GF-D8 (cell line): Measurements from ENCODE around the gene RHBDF2.

Experiments used
- DNase-seq: peaks from one replicate; lab custom pipeline; 2025; lab: John Stamatoyannopoulos, UW

Gene RHBDF2

DNA sequence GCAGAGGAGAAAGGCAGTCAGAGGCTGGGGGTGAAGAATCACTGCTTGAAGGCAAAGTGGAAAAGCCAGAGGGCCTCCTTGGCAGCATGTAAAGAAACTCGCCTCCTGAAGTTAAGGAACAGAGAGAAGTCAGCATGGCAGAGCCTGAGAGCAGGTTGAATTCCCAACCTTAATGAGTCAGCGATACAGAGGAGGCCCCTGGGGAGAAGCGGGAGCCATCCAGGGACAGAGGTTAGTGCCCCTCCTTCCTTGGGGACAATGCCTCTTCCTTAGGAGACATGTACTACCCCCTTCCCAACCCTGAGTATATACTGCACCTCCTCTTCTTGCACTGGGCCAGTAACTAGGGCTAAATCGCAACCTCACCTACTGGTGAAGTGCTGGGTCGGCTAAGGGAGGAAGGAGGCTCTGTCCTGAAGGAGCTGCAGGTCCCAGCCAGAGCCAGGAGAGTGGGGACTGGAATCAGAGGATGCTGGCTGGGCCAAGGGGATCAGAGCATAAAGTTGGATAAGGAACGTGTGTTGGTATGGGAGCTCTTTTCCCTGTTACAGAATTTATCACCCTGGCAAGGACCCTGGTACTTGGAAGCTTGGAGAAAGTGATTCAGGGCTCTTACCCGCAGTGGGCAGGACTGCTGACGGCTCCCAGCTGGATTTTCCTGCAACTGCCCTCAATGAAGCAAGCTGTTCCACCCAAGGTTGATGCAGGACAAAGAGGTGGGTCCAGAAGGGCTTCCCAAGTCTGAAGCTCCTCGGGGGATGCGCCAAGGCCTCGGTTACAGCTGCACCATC, 39.3 kb downstream of the RHBDF2 start:
- DNase-seq = no peak

DNA sequence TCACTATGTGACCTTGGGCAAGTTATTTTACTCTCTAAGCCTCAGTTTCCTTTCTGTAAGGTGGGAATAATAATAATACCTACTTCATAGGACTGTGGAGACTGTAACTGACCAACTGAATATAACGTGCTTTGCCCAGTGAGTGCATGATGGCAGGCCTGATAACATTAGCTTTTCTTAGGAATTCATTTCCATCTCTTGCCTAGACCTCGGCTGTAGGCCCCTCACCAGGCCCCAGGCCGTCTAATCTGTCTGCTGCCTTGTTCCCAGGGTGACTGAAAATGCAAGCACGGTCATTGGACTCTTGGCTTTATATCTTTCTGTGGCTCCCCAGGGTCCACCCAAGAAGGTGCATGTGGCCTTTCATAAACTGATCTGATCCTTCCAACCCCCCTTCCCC, 41.5 kb downstream of the RHBDF2 start:
- DNase-seq = no peak

DNA sequence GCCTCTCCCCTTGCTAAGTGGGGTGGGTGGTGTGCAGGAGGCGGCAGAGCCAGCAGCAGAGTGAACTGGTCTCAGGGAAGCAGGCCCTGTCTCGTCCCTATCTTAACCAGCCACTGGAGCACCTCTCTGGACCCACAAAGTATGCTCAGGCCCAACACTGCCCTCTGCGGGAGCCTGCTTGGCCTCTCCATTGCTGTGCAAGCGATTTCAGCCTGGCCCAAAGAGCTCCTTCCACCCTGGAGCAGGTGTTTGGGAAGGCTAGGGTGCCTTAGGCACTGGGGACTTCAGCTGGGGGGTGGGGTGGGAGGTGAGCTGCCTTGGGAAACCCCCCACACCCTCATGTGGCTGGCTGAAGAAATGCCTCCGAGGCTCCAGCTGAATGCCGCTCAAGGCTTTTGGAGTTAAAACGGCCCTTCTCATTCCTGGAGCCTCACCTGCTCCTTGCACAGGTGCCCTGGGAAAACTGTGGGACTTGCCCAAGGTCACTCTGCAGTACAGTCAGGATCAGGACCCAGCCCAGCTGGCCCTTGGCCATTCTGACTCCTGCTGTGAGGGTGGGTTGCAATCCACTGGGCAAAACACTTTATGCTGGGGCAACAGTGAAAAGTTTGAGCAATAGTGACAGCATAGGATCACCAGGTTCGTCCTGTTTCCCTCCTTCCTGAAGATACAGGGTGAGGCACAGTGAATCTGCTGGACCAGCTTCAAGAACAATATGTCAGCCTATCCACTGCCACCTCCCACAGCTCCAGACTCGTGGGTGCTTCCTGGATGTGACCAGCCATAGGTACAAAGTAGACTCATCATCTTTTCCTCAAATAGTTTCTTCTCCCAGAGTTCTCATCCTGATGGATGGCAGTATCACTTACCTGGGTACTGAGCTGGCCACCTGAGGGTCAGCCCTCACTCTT, 42.4 kb downstream of the RHBDF2 start:
- no peak for DNase-seq

DNA sequence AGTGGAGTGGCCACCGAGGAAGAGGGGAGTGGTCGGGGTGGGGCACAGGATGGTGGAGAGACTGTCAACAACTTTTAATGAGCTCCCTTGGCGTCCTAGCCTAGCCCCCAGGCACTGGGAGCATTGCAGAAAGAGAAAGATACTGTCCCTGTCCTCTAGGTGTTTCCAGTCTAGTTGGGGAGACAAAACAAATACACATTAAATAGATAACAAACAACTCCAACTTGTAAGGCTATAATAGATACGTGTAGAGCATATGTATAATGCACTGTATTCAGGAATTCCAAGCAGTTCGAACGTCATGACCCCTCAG, 47.8 kb downstream of the RHBDF2 start:
- no peak for DNase-seq

DNA sequence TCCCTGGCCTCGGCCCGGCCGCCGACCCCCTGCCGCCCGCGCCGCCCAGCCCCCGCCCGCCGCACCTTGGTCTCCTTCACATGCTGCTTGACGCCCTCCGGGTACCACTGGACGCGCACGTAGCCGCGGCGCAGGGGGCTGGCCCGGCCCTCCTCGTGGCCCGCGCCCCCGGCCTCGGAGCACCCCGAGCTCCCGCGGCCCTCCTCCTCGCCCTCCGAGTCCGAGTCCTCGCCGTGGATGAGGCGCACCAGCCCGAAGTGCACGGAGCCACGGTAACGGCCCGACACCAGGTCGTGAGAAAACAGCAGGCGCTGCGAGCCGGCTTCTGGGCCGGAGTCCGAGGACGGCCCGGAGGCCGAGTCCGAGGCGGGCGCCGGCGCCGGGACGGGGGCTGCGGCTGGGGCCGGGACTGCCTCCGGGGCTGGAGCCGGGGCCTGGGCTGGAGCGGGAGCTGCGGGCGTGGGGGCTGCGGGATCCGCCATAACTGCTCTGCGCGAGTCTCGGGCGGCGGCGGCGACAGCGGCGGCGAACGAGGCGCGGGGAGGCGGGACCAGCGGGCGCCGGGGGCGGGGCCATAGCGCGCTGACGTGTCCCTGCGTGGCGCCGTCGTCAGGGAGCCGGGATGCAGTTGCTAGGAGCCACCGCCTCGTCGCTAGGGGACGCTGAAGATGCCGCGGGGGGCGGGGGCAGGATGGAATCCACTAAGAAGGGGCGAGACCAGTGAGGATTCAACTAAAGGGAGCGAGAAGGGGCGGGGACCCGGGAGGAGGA, 48.4 kb downstream of the RHBDF2 start, which contains the start of gene UBE2O:
Gene UBE2O (minus strand): TSS at position 493 of the 771 bp plus-strand sequence. CDS start 11 bp downstream, at position 482.
- DNase-seq = peak; percentile 31

DNA sequence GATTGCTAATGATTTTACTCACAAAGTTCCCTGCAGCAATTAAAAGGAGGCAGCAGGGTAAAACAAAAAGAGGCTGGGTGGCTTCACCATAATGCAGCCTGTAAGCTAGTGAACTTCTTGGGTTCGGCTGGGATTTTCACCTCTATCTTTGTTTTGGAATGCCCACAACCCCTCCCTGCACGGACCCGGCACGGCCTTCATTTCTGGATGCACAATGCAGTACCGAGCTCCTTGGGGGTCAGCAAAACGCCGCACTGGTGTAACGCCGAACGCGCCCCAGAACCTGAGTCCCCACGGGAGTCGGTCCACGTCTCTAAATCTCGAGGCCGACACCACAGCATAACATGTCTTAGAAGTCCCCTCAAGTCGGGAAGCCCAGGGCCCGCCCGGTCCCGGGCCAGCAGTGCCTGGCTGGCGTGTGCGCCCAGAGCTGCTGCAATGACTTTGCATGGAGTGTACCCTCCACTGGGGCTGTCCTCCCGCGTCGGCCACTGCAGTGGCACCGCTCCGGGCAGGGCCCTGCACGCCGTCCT, 49.0 kb downstream of the RHBDF2 start:
- no peak for DNase-seq

DNA sequence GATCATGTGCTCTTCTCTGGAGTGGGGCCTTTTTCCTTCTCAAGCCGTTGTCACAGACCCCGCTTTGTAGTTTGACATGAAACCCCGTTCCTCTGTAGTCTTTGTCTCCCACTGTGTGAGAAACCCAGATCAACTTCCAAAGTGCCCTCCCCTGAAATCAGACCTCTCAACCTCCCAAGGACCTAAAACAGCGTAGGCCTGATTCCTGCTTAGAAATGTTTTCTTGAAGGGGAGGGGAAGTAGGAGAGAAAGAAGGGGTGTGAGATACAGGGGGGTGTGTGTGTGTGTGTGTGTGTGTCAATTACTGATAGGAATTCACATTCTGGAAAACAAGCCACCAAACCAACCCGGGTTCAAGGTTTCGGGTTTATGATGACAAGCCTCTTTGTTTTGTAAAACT, 49.7 kb downstream of the RHBDF2 start:
- no peak for DNase-seq

DNA sequence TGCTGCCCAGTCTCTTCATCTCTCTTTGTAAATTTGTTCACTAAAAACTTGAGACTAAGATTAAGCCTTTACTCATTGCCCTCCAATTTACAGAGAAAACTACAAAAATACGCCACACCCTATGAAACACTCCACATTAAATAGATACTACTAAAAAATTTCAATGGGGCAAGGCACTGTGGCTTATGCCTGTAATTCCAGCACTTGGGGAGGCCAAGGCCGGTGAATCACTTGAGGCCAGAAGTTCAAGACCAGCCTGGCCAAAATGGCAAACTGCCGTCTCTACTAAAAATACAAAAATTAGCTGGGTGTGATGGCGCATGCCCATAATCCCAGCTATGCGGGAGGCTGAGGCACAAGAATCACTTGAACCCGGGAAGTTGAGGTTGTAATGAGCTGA, 52.1 kb downstream of the RHBDF2 start:
- no peak for DNase-seq

DNA sequence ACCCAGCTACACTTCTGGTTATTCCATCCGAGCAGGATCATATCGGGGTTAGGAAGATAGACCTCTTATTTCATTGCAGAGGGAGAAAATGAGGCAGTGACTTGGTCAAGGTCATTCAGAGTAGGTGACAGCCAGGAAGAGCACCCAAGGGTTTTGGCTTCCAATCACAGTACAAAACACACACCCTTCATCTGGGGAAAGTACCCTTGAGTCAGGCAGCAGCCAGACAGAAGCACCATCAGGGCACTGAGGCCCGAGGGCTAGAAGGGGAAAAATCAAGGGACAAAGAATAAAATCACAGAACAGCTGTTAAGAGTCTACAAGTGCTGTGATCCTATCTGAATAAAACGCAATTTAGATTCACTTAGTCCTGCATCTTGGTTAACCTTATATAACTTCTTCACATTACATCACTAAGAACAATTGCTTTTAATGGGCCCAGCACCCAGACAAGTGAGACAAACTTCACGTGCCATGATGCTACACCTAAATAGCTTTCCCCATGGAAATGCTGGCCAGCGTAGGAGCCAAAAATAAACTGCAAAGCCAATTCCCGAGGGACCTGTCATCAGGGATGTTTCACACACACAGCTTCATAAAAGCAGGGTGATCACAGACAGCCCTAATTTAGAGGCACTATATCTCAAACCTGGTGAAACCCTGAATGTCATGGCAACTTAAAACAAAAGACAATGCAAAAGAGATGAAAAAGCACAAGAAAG, 53.1 kb downstream of the RHBDF2 start:
- DNase-seq = no peak

DNA sequence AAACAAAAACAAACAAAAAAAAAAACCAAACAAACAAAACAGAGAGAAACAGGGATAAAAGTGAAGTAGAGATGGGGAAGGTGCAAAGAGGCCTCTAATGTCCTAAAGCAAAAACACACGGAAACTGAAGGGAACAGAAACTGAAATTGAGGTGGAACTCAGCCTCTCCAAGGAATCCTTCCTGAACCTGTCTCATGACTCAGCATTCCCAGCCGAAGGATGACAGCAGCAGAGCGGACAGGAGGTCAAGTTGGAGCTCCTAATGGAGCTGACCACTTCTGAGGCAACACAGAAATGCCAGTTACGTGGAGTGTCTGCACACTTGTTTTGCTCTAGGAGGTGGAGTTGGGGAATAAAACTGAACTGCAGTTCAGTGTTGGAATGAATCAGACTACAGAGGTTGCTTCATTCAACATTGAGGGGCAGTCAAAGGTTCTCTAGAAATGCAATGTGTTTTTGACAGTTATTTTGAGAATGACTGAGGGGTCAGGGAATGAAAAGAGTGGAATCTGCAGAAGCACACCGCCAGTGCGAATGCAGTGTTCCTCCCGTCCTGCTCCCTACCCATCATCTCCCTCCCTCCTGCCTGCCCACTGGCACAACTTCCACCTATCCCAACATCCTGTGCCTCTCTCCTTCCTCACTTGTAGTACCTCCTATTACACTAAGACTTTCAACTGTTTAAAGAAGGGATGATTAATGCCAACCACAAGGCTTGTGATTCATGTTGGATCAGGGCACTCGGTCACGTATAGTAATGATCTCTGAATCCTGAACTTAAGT, 54.6 kb downstream of the RHBDF2 start:
- no peak for DNase-seq

DNA sequence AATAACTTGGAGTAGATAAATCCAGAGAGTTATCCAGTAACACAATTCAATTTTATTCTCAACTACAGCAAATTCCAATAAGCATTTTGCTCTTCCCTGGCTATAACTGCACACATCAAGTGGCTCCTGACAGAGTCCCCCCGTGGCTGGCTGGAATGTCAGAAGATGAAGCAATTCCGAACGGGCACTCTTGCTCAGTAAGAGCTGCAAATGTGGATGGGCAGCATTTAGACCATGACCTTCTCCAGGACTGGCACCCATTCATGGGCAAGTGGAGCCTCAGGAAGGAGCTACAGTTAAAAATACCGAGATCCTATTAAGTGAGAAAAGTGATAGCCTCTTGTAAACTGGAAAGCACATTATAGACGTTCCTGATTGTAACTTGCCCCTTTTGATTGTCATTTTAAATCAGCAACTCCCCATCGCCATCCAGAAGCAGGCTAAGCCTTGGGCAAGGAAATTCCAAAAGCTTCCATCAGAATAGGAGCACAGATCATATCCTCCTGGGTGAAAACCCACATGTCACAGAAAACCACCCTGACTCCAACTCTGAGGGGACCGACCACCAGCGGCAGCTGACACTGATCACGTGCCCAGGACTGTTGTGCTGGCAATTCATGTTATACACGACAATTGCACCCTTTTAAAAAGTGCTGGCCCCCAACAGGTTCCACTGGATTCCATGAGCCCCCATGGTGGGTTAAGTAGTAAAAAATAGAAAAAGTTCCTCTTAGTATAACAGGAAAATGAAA, 55.4 kb downstream of the RHBDF2 start:
- no peak for DNase-seq

DNA sequence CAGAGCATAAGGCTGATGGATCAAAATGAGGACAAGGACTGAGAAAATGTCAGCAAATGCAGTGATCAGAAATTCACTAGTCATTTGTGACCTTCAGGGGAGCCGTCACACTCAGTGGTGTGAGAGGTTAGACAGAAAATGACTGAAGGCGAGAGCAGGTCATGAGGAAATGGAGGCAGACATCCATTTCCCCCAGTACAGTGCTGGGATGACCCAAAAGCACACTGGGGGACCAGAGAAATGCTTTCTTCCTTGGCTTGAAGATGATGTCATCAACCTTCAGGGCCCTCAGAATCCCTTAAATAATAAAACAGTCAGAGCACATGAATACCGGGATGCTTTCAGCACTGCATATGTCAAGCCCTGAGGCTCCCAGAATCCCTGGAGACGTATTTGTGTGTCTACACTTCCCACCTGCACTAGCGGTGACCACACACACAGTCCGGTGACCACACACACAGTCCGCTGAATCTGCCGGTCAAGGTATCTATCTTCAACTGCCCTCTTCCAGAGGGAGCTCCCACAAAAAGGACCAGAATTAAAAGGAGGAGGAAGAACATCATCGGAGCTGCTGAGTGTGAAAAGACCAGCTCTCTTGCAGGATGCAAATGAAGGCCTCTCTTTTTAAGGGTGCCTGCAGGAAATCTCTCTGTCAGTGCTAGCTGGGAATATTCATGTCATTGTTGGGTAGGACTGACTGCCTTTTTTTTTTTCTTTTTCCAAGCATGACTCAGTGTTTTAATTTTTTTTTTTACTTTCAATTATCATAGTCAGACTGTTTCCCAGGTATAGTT, 56.5 kb downstream of the RHBDF2 start:
- DNase-seq = no peak

DNA sequence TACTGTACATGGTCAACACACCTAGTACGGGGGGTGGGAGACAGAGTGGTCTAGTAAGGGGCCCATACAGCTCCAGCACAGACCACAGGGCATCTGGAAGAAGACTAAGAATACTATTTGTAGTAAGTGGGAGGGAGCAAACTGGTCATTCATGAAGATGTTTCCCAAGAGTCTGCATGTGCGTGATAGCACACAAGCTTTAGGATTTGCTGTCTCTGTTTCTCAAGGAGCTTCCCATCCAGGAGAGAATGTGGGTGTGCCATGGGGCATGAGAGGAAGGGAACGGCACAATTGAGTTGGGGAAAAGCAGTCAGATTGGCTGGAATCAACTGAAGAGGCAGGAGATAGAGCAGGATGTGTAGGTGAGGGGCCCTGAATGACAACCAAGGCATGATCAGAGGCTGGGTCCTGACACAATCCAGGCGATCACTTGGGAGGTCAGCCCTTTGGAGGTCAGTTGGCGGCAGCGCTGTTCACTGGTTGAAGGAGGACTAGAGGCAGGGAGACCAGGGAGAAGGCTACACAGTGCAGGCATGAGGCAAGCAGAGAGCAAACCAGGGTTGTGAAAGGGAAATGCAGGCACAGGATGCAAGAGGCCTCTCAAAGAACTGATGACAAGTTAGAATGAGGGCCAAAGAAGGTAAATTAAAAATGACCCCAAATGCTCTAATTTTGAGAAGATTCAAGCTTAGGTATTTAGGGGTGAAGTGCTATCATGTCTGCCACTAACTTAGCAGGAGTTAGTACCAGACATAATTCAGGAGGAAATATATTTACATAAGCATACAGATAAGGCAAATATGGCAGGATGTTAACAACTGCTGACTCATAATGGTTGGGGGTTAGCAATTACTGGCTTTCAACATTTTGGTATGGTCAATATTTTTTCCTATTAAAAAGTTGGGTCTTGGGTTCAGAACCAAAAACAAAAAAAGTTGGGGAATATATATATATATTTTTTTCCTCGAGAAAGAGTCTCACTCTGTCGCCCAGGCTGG, 58.6 kb downstream of the RHBDF2 start:
- no peak for DNase-seq

DNA sequence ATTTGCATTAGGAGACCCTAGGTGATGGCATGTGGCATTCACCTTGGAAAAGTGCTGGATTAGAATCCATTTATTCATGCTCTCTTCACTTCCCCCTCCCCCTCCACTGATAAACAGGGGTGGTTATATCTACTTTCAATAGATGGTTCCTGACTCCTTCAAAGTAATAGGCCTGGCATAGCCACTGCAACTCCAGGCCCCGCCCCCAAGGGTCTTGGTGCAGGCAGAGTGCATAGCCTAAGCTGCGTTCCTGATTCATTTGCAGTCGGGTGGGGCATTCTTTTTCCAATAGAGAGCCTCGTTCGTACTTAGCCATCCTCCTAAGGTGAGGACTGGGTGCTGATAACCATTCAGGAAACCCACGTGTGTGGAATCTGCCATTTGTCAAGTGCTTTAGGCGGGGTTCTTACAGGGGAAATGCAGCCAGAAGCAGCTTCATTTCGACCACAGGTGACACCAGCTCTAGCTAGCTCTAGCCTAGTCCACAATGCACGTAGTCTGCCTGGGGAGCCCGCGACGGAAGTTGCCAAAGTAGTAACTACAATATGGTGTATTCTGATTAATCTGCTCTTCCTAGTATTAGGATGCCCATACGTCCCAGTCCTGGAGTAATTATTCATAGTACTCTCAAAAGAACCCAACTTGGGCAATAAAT, 59.4 kb downstream of the RHBDF2 start:
- no peak for DNase-seq

DNA sequence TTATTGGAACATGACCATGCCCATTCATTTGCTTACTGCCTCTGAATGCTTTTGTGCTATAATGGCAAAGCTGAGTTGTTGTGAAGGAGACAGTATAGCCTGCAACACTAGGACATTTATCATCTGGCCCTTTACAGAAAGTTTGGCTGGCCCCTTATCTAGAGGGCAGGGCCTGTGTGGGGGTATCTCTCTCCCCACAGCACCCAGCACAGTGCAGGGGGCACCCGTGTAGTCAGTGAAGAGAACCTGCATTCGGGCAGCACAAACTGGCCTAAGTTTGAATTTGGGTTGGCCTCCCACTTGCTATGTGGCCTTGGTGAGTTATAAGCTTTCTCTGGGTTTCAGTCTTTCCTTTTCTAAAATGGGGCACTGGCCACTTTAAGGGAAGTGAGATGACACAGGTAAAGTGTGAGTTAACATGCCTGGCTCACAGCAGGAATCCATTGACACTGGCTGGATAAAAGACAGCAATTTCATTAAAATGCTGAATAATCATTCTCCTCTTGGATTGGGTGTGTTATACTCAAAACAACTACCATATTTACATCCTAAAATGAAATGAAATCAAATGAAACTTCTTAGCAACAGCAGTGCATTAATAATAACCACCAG, 60.4 kb downstream of the RHBDF2 start:
- no peak for DNase-seq

DNA sequence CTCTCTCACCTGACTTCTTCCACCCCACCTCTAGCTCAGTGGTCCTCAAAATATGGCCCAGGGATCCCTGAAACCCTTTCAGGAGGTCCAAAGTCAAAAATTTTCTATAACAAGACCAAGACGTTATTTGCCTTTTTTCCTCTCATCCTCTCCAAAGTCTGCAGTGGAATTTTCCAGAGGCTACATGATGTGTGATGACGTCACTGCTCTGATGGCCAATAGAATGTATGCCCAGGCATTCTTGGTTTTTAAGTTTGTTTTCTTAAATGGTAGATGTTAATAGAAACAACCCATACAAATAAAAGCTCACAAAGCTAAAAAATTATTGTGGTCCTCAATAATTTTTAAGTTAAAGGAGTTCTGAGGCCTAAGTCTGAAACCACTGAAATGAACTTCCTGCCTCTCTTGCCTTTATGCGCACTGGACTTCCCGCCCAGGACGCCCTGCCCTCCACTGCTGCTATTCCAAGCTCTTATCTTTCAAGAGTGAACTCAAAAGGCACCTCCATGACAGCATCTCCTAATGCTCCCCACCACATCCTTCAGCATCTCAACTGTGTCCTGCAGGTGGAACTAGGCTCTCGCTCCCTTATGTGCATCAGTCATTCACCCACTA, 61.8 kb downstream of the RHBDF2 start:
- DNase-seq = no peak
